Hepatocyte (in vitro differentiated cells): Measurements from ENCODE around the gene RNF145. TPM values are rescaled to one million over a fixed set of nuclear protein-coding genes. Genes with fewer than 3 reads are reported as not detected.
A peak's percentile ranks its signal among the peaks of the same experiment; 100 is the strongest.

Source experiments
- DNase-seq: peaks from one replicate; pipeline ENCODE4 v3.0.0-alpha.2; 2016; ENCODE audit warnings: low spot score
- H2AFZ ChIP-seq: fragments of 200-600 bp; sonication (generic); 2 replicates; pipeline ENCODE4 v1.6.0; 2016; ENCODE audit warnings: antibody characterized with exemption, mild to moderate bottlenecking
- H3K27ac ChIP-seq: fragments of 200-600 bp; sonication (generic); 2 replicates; pipeline ENCODE4 v1.5.1; 2016; ENCODE audit warnings: mild to moderate bottlenecking
- H3K27me3 ChIP-seq: fragments of 200-600 bp; sonication (generic); 2 replicates; pipeline ENCODE4 v1.6.1; 2016
- H3K36me3 ChIP-seq: fragments of 200-600 bp; sonication (generic); replicated peaks from 2 replicates; pipeline ENCODE4 v1.5.1; 2016; ENCODE audit warnings: low read depth; ENCODE audit not compliant: insufficient read depth
- H3K4me1 ChIP-seq: fragments of 200-600 bp; sonication (generic); 2 replicates; pipeline ENCODE4 v1.5.1; 2016; ENCODE audit warnings: mild to moderate bottlenecking, moderate library complexity; ENCODE audit not compliant: insufficient read depth
- H3K4me2 ChIP-seq: fragments of 200-600 bp; sonication (generic); 2 replicates; pipeline ENCODE4 v1.6.0; 2016
- H3K4me3 ChIP-seq: fragments of 200-600 bp; sonication (generic); 2 replicates; pipeline ENCODE4 v1.5.1; 2016; ENCODE audit warnings: mild to moderate bottlenecking
- H3K79me2 ChIP-seq: fragments of 200-600 bp; sonication (generic); 2 replicates; pipeline ENCODE4 v1.6.0; 2017; ENCODE audit warnings: mild to moderate bottlenecking
- H3K9me2 ChIP-seq: fragments of 200-600 bp; sonication (generic); replicated peaks from 2 replicates; pipeline ENCODE4 v1.6.0; 2017; ENCODE audit warnings: mild to moderate bottlenecking; ENCODE audit not compliant: insufficient read depth
- H3K9me3 ChIP-seq: fragments of 200-600 bp; sonication (generic); 2 replicates; pipeline ENCODE4 v1.5.1; 2016; ENCODE audit warnings: low read depth, mild to moderate bottlenecking
- H4K20me1 ChIP-seq: fragments of 200-600 bp; sonication (generic); 2 replicates; pipeline ENCODE4 v1.6.0; 2016; ENCODE audit warnings: mild to moderate bottlenecking; ENCODE audit not compliant: insufficient read depth, poor library complexity, severe bottlenecking
- CTCF ChIP-seq: fragments of 200-600 bp; sonication (generic); IDR thresholded peaks from 2 replicates; pipeline ENCODE4 v1.5.1; 2016; ENCODE audit warnings: antibody characterized with exemption, mild to moderate bottlenecking; ENCODE audit not compliant: poor library complexity
- EZH2 ChIP-seq: fragments of 200-600 bp; sonication (generic); IDR thresholded peaks from 2 replicates; pipeline ENCODE4 v1.6.1; 2016; ENCODE audit warnings: antibody characterized with exemption, mild to moderate bottlenecking, borderline replicate concordance
- EZH2phosphoT487 ChIP-seq: fragments of 200-600 bp; sonication (generic); IDR thresholded peaks from one replicate; pipeline ENCODE4 v1.6.1; 2018; ENCODE audit warnings: antibody characterized with exemption, mild to moderate bottlenecking, low read depth, moderate library complexity; ENCODE audit not compliant: unreplicated experiment, severe bottlenecking
- WGBS: methylation state at CpG from one replicate; pipeline ENCODE4 v1.1.6; 2016; ENCODE audit warnings: low lambda C conversion rate; ENCODE audit errors: missing lambda C conversion rate; 5-methylcytosine and 5-hydroxymethylcytosine counted together
- polyA plus RNA-seq: library from polyadenylated mRNA; unstranded; fragments of >200 nt; fragmentation: Nextera tagmentation; extraction: Ambion mirVana; gene quantifications from 2 replicates; pipeline ENCODE4 v1.2.1, GENCODE V29; 2016
- total RNA-seq: library from RNA; depleted of rRNA; stranded (reverse); fragments of >200 nt; gene quantifications from 2 replicates; pipeline ENCODE4 v1.2.3, GENCODE V29; 2014

Gene RNF145
- total and polyA plus RNA-seq, 2 experiments from 2014 or later, result 13.0 to 37.4 TPM

GRCh38 chr5:159208514-159209437 lies 577 bp downstream of the RNF145 start:
- Histone ChIP-seq H3K36me3 (no peaks in the 10 kb centered on the region), H4K20me1 (peaks cover 37% of the 10 kb centered on the region), H3K79me2 (peaks cover 54% of the 10 kb centered on the region), H3K9me2 (no peaks in the 10 kb centered on the region), H2AFZ (peak overlapping the region; percentile 39), H3K4me1 (peaks cover 25% of the 10 kb centered on the region), H3K4me2 (peak overlapping the region; percentile 81), H3K9me3 (no peaks in the 10 kb centered on the region), H3K27ac (peak overlapping the region; percentile 98), H3K27me3 (no peaks in the 10 kb centered on the region), H3K4me3 (peak overlapping the region; percentile 77)
- TF ChIP-seq CTCF, result no peak
- TF ChIP-seq EZH2phosphoT487, result no peak
- peak; percentile 64 for DNase-seq
- WGBS, result 3% methylated on average over 13 of the region's 65 CpGs

GRCh38 chr5:159207686-159208513 lies 1.5 kb downstream of the RNF145 start:
- no peaks in the 10 kb centered on the region for H3K9me3 ChIP-seq
- under 1% methylated on average over 34 of the region's 35 CpGs for WGBS
- peak overlapping the region; percentile 81 for H3K4me2 ChIP-seq
- H3K27me3 ChIP-seq, result no peaks in the 10 kb centered on the region
- no peaks in the 10 kb centered on the region for H3K9me2 ChIP-seq
- H3K36me3 ChIP-seq, result no peaks in the 10 kb centered on the region
- H3K4me1 ChIP-seq, result peaks cover 26% of the 10 kb centered on the region
- H2AFZ ChIP-seq, result peak overlapping the region; percentile 39
- peak; percentile 88 for DNase-seq
- TF ChIP-seq EZH2, result no peak
- H3K27ac ChIP-seq, result peak overlapping the region; percentile 98
- H3K4me3 ChIP-seq, result peak overlapping the region; percentile 77
- H3K79me2 ChIP-seq, result peaks cover 63% of the 10 kb centered on the region
- H4K20me1 ChIP-seq, result peaks cover 43% of the 10 kb centered on the region

GRCh38 chr5:159207222-159207685 lies 2.1 kb downstream of the RNF145 start:
- peak overlapping the region; percentile 77 for H3K4me3 ChIP-seq

GRCh38 chr5:159206818-159207217 lies 2.5 kb downstream of the RNF145 start:
- Histone ChIP-seq H3K4me3 (peak overlapping the region; percentile 77), H3K9me2 (no peaks in the 10 kb centered on the region), H3K27ac (peak overlapping the region; percentile 98), H2AFZ (no peak overlapping the region), H3K9me3 (no peaks in the 10 kb centered on the region), H4K20me1 (peaks cover 47% of the 10 kb centered on the region), H3K79me2 (peaks cover 74% of the 10 kb centered on the region), H3K4me2 (peak overlapping the region; percentile 81), H3K27me3 (no peaks in the 10 kb centered on the region), H3K36me3 (no peaks in the 10 kb centered on the region), H3K4me1 (peaks cover 26% of the 10 kb centered on the region)
- TF ChIP-seq EZH2phosphoT487 (no peak), CTCF (no peak), EZH2 (no peak)
- DNase-seq, result no peak
- 56% methylated on average over 2 of the region's 2 CpGs for WGBS

More at GRCh38 chr5:159207222-159207685, 2.1 kb downstream of the RNF145 start:
- 32% methylated on average over 5 of the region's 5 CpGs for WGBS
- H3K9me3 ChIP-seq, result no peaks in the 10 kb centered on the region
- no peak overlapping the region for H2AFZ ChIP-seq
- no peak for DNase-seq
- H3K79me2 ChIP-seq, result peaks cover 69% of the 10 kb centered on the region
- H3K27me3 ChIP-seq, result no peaks in the 10 kb centered on the region
- peak overlapping the region; percentile 81 for H3K4me2 ChIP-seq
- peaks cover 46% of the 10 kb centered on the region for H4K20me1 ChIP-seq
- H3K4me1 ChIP-seq, result peaks cover 26% of the 10 kb centered on the region
- H3K27ac ChIP-seq, result peak overlapping the region; percentile 98
- H3K9me2 ChIP-seq, result no peaks in the 10 kb centered on the region
- TF ChIP-seq EZH2phosphoT487, result no peak
- no peaks in the 10 kb centered on the region for H3K36me3 ChIP-seq
